ENCODE results near the gene EEF1B2.
A peak's percentile ranks its signal among the peaks of the same experiment; 100 is the strongest.
"Not testable (repeated sequence)": the region's sequence is repeated elsewhere in the genome, so short reads cannot be mapped to it uniquely, and the experiment has no call there.

The EEF1B2 gene

DNA sequence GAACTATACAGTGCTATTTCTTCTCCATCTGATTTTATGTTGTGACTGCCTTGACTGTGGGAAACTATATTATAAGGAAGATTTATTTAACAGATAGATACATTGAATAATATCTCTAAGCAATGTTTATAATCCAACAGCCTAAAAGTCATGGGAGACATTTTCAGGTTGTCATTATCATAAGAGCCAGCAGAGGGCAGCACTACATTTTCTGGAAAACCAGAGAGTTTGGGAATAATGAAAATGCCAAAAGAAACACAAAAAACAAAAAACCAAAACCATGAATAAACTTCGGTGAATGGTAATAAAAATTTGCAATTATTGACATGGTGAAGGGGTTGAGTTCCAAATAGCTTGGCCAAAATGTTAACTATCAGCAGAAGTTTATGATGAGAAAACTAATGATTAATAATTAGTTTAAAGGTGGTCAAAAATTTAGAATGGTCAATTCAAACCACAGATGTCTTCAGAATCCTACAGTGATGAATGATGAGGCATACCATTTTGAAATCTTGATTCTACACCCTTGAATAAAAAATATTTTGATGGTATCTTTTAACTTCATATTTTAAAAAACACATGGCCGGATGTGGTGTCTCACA is 4.7 kb downstream of the EEF1B2 start:
- DNase-seq: peak; percentile 43

DNA sequence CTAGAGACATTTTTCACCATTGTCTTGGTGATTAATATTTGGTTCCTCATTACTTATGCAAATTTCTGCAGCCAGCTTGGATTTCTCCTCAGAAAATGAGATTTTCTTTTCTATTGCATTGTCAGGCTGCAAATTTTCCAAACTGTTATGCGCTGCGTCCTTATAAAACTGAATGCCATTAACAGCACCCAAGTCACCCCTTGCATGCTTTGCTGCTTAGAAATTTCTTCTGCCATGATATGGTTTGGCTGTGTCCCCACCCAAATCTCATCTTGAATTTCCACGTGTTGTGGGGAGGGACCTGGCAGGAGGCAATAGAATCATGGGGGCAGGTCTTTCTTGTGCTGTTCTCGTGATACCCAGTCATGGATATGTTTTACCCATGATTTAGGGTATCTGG is 8.5 kb downstream of the EEF1B2 start:
- not testable (repeated sequence) for DNase-seq

DNA sequence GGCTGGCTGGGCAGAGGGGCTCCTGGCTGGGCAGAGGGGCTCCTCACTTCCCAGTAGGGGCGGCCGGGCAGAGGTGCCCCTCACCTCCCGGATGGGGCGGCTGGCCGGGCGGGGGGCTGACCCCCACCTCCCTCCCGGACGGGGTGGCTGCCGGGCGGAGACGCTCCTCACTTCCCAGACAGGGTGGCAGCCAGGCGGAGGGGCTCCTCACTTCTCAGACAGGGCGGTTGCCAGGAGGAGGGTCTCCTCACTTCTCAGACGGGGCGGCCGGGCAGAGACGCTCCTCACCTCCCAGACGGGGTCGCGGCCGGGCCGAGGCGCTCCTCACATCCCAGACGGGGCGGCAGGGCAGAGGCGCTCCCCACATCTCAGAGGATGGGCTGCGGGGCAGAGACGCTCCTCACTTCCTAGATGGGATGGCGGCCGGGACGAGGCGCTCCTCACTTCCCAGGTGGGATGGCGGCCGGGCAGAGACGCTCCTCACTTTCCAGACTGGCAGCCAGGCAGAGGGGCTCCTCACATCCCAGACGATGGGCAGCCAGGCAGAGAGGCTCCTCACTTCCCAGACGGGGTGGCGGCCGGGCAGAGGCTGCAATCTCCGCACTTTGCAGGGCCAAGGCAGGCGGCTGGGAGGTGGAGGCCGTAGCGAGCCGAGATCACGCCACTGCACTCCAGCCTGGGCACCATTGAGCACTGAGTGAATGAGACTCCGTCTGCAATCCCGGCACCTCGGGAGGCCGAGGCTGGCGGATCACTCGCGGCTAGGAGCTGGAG is 12.1 kb downstream of the EEF1B2 start:
- DNase-seq: not testable (repeated sequence)

DNA sequence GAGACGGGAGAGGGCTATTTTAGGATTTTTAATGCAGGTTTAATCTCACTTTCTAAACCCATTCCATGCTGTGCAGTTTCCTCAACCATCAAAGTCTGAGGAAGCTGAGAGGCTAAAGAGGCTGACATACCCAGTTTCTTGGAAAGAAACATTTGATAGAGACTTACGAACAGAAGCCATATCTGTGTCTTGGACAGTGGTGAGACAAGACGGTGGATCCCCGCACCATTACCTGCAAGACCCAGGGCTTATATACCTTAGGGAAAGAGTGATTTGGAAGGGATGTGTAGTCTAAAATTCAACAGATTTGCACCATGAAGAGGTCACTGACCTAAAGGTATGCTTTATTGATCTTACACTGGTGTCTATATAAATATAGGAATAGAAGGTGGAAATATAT is 13.5 kb downstream of the EEF1B2 start:
- no peak for DNase-seq

- no peak for DNase-seq
Measured at GRCh38 chr2:206176121-206176520, 16.4 kb downstream of the EEF1B2 start.

GRCh38 chr2:206176901-206177300 is 17.2 kb downstream of the EEF1B2 start:
- no peak for DNase-seq

DNA sequence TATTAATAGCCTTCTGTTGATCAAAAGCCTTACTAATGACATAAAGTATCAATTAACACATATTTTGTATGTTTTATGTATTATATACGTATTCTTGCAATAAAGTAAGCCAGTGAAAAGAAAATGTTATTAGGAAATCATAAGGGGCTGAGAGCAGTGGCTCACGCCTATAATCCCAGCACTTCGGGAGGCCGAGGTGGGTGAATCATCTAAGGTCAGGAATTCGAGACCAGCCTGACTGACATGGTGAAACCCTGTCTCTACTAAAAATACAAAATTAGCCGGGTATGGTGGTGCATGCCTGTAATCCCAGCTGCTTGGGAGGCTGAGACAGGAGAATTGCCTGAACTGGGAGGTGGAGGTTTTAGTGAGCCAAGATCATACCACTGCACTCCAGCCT is 21.8 kb downstream of the EEF1B2 start:
- DNase-seq: not testable (repeated sequence)

DNA sequence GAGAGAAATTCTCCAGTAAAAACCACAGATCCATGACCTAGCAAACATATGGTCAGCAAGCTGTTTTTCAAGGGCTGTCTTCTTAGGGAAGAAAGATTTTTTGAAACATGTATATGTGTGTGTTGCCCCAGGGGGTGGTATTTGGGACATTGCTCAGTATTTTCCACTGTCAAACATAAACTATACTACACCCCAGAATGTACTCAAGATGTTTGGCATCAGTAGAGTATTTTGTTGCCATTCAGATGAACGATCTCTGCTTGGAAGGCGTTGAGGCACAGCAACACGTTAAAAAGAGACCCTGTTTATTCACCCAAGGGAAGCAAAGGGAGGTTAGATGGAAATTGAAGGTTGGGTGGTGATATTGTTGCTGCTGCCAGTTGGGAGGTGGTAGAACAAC is 30.0 kb downstream of the EEF1B2 start:
- DNase-seq: no peak

- no peak for DNase-seq
Measured at GRCh38 chr2:206190111-206190510, 30.4 kb downstream of the EEF1B2 start.

DNA sequence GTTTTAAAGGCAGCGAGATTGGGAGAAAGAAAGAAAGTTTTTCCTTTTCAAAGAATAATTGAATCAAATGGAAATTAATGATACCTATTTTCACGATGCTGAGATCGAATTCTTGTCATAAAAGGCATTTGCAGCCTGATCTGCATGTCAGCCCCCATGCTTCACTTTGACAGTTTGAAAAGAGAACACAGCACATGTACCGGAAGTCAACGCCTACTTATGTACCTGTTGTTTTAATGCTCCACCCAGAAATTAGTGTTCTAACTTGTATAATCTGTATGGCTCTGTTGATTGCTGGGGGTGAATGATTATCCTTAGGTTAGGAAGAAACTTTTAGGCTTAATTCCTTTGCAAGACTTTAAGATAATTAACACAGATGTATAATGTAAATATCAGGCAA is 31.0 kb downstream of the EEF1B2 start:
- no peak for DNase-seq

GRCh38 chr2:206192157-206192556 is 32.5 kb downstream of the EEF1B2 start:
- DNase-seq: no peak

GRCh38 chr2:206193671-206194357 is 34.1 kb downstream of the EEF1B2 start:
- DNase-seq: no peak

- no peak for DNase-seq
Measured at GRCh38 chr2:206198677-206199076, 39.0 kb downstream of the EEF1B2 start.

GRCh38 chr2:206201075-206201848 is 41.6 kb downstream of the EEF1B2 start:
- DNase-seq: no peak

- DNase-seq: no peak
Measured at GRCh38 chr2:206202446-206202845, 42.8 kb downstream of the EEF1B2 start.

- no peak for DNase-seq
Measured at GRCh38 chr2:206203331-206203730, 43.6 kb downstream of the EEF1B2 start.

GRCh38 chr2:206204710-206205109 is 45.0 kb downstream of the EEF1B2 start:
- no peak for DNase-seq

DNA sequence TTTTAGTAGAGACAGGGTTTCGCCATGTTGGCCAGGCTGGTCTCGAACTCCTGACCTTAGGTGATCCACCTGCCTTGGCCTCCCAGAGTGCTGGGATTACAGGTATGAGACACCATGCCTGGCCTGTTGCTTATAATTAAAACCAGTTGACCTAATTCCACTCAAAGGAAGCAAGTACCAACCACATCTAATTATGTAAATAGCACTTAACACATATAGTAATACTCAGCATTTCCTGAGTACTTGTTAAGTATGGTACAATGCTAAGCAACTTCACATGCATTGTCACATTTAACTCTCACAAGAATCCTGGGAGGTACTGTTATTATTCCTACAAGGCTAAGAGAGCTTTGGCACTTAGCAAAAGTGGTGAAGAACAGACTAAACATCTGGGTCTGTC is 47.6 kb downstream of the EEF1B2 start:
- DNase-seq: not testable (repeated sequence)

DNA sequence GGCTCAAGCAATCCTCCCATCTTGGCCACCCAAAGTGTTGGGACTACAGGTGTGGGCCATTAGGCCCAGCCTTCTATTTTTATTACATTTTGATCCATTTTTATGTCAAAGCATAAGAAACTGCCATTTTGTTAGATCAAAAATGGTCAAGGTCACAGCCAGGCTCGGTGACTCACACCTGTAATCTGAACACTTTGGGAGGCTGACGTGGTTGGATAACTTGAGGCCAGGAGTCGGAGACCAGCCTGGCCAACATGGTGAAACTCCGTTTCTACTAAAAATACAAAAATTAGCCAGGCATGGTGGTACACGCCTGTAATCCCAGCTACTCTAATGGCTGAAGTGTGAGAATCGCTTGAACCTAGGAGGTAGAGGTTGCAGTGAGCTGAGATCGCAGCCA is 49.2 kb downstream of the EEF1B2 start:
- no peak for DNase-seq

DNA sequence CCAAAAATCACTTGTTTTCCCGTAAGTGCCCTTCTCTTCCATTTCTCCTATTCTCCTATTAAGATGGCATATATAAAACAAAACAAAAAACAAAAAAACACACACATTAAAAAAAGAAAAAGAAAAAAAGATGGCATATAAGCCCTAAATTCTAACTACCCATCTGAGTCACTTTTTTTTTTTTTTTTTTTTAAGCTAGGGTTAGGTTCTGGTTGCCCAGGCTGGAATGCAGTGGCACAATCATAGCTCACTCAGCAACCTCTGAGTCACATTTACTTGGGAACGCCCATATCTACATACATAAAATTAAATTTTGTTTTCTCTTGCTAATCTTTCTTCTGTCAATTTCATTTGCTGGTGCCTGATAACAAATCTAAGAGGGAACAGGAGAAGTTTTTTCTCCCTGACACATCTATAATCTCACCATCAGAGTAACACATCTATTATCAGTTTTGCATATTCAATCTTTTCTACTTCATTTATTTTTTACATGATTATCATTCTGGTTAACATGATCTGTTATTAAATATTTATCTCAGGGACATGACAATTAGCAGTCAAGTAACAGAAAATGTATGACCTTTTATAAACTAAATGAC is 52.1 kb downstream of the EEF1B2 start:
- no peak for DNase-seq

Measured in DMS 273 treated with DMSO at 0.1 percent for 48 hours (cell line).